WTC11 (cell line): Measurements from ENCODE around the gene FANCD2. TPM values are rescaled to one million over a fixed set of nuclear protein-coding genes. Genes with fewer than 3 reads are reported as not detected.
"Not testable (repeated sequence)": the region's sequence is repeated elsewhere in the genome, so short reads cannot be mapped to it uniquely, and the experiment has no call there.

Experiments used
- ATAC-seq: fragments of 200-7000 bp; cut with Tn5 transposase; 2 replicates; pipeline ENCODE4 v1.10.0; 2021; ENCODE audit warnings: mild to moderate bottlenecking, moderate library complexity
- CTCF ChIA-PET: fragments of 300-600 bp; sonication (Branson Sonifier 250); formaldehyde crosslinking; loops from one replicate; lab custom pipeline; 2021; ENCODE audit warnings: antibody characterized with exemption; lab: Charles Lee
- POLR2A ChIA-PET: fragments of 350-600 bp; sonication (Branson Sonifier 250); formaldehyde crosslinking; loops from one replicate; lab custom pipeline; 2021; ENCODE audit warnings: antibody characterized with exemption; lab: Charles Lee
- DNase-seq: peaks from one replicate; pipeline ENCODE4 v3.0.0; 2021; ENCODE audit warnings: low spot score
- H3K27ac Mint-ChIP-seq: 2 replicates; pipeline ENCODE4 v1.8.0; 2021; ENCODE audit warnings: mixed read lengths
- H3K27me3 Mint-ChIP-seq: 2 replicates; pipeline ENCODE4 v1.8.0; 2021; ENCODE audit warnings: low read depth, mild to moderate bottlenecking, moderate library complexity, mixed read lengths
- H3K36me3 Mint-ChIP-seq: 2 replicates; pipeline ENCODE4 v1.8.0; 2021; ENCODE audit warnings: mixed read lengths
- H3K4me1 Mint-ChIP-seq: 2 replicates; pipeline ENCODE4 v1.8.0; 2022; ENCODE audit warnings: mixed read lengths
- H3K4me3 Mint-ChIP-seq: 2 replicates; pipeline ENCODE4 v1.8.0; 2021; ENCODE audit warnings: mild to moderate bottlenecking, moderate library complexity, mixed read lengths
- H3K9me3 Mint-ChIP-seq: 2 replicates; pipeline ENCODE4 v1.8.0; 2021; ENCODE audit warnings: mixed read lengths
- E2F5 ChIP-seq: sonication (generic); formaldehyde crosslinking; IDR thresholded peaks from 2 replicates; pipeline ENCODE4 v1.8.1; 2022; ENCODE audit warnings: mild to moderate bottlenecking, moderate library complexity, missing genetic modification reagents
- ELF4 ChIP-seq: sonication (generic); formaldehyde crosslinking; IDR thresholded peaks from 2 replicates; pipeline ENCODE4 v1.8.1; 2022; ENCODE audit warnings: low read depth, mild to moderate bottlenecking, moderate library complexity, missing genetic modification reagents
- ESRRA ChIP-seq: sonication (generic); formaldehyde crosslinking; IDR thresholded peaks from 2 replicates; pipeline ENCODE4 v1.8.1; 2022; ENCODE audit warnings: mild to moderate bottlenecking, missing genetic modification reagents, borderline replicate concordance
- FOXK1 ChIP-seq: sonication (generic); formaldehyde crosslinking; IDR thresholded peaks from 2 replicates; pipeline ENCODE4 v1.8.0; 2022; ENCODE audit warnings: mild to moderate bottlenecking, moderate library complexity, missing genetic modification reagents
- GRHL2 ChIP-seq: fragments of 250-450 bp; sonication (Bioruptor Pico); IDR thresholded peaks from 2 replicates; pipeline ENCODE4 v1.8.0; 2022; ENCODE audit warnings: mild to moderate bottlenecking, moderate library complexity; ENCODE audit not compliant: insufficient replicate concordance, severe bottlenecking
- HMGXB4 ChIP-seq: sonication (generic); formaldehyde crosslinking; IDR thresholded peaks from 2 replicates; pipeline ENCODE4 v1.8.1; 2023; ENCODE audit warnings: mild to moderate bottlenecking, moderate library complexity, missing genetic modification reagents
- IRF1 ChIP-seq: sonication (generic); formaldehyde crosslinking; IDR thresholded peaks from 2 replicates; pipeline ENCODE4 v1.8.0; 2023; ENCODE audit warnings: missing genetic modification reagents
- NFYB ChIP-seq: sonication (generic); formaldehyde crosslinking; conservative IDR thresholded peaks from 2 replicates; pipeline ENCODE4 v1.8.0; 2022; ENCODE audit warnings: low read depth, missing genetic modification reagents
- NR1H2 ChIP-seq: sonication (generic); formaldehyde crosslinking; IDR thresholded peaks from 2 replicates; pipeline ENCODE4 v1.9.0; 2021; ENCODE audit warnings: mild to moderate bottlenecking, moderate library complexity, missing genetic modification reagents
- NR2C2 ChIP-seq: sonication (generic); formaldehyde crosslinking; IDR thresholded peaks from 2 replicates; pipeline ENCODE4 v1.8.0; 2022; ENCODE audit warnings: mild to moderate bottlenecking, missing genetic modification reagents
- OVOL2 ChIP-seq: fragments of 250-450 bp; sonication (Bioruptor Pico); IDR thresholded peaks from 2 replicates; pipeline ENCODE4 v1.9.0; 2021; ENCODE audit warnings: mild to moderate bottlenecking, borderline replicate concordance
- PRRX2 ChIP-seq: fragments of 250-450 bp; sonication (Bioruptor Pico); IDR thresholded peaks from 2 replicates; pipeline ENCODE4 v1.8.0; 2021; ENCODE audit warnings: mild to moderate bottlenecking
- RORB ChIP-seq: fragments of 250-450 bp; sonication (Bioruptor Pico); IDR thresholded peaks from 2 replicates; pipeline ENCODE4 v1.9.0; 2021; ENCODE audit warnings: mild to moderate bottlenecking
- SP1 ChIP-seq: sonication (generic); formaldehyde crosslinking; conservative IDR thresholded peaks from 2 replicates; pipeline ENCODE4 v1.8.1; 2022; ENCODE audit warnings: missing genetic modification reagents
- USF1 ChIP-seq: sonication (generic); formaldehyde crosslinking; IDR thresholded peaks from 2 replicates; pipeline ENCODE4 v1.8.0; 2022; ENCODE audit warnings: mild to moderate bottlenecking, missing genetic modification reagents
- ZNF121 ChIP-seq: sonication (generic); formaldehyde crosslinking; IDR thresholded peaks from 2 replicates; pipeline ENCODE4 v1.8.0; 2023; ENCODE audit warnings: missing genetic modification reagents
- ZNF532 ChIP-seq: fragments of 250-450 bp; sonication (Bioruptor Pico); IDR thresholded peaks from 2 replicates; pipeline ENCODE4 v1.9.0; 2021; ENCODE audit warnings: mild to moderate bottlenecking, borderline replicate concordance
- total RNA-seq: library from RNA; stranded (reverse); gene quantifications from 3 replicates; pipeline ENCODE4 v1.2.3, GENCODE V29; 2021

FANCD2 gene
- total RNA-seq, 1 experiment from 2014 or later, result 69.6 TPM

- H3K36me3 Mint-ChIP-seq, result peaks cover 13% of the 10 kb centered on the region
- H3K4me3 Mint-ChIP-seq, result no peak overlapping the region
- H3K9me3 Mint-ChIP-seq, result no peaks in the 10 kb centered on the region
- peaks cover 28% of the 10 kb centered on the region for H3K27me3 Mint-ChIP-seq
- TF ChIP-seq GRHL2 (CRISPR knock-in tag), result no peak
- no peak for TF ChIP-seq ZNF532 (CRISPR knock-in tag)
- ATAC-seq, result no peak
- POLR2A ChIA-PET, result no interaction called here
- CTCF ChIA-PET, result interaction anchor here (1.5 kb wide), 1 partner anchor 60 kb away, joined by 3 read pairs; no protein-coding TSS in a partner anchor
- DNase-seq, result no peak
- peaks cover 20% of the 10 kb centered on the region for H3K4me1 Mint-ChIP-seq
- no peak overlapping the region for H3K27ac Mint-ChIP-seq
Observed at GRCh38 chr3:10007126-10007782, 19.0 kb upstream of the FANCD2 start.

GRCh38 chr3:10008216-10008587 lies 18.0 kb upstream of the FANCD2 start:
- peaks cover 20% of the 10 kb centered on the region for H3K4me1 Mint-ChIP-seq
- H3K27ac Mint-ChIP-seq, POLR2A ChIA-PET, DNase-seq, H3K9me3 Mint-ChIP-seq, ATAC-seq, H3K36me3 Mint-ChIP-seq: not testable (repeated sequence)
- CTCF ChIA-PET, result interaction anchor here (1.5 kb wide), 1 partner anchor 61 kb away, joined by 3 read pairs; no protein-coding TSS in a partner anchor
- H3K27me3 Mint-ChIP-seq, result peaks cover 37% of the 10 kb centered on the region
- peak overlapping the region; percentile 64 for H3K4me3 Mint-ChIP-seq

GRCh38 chr3:10008588-10009344 lies 17.5 kb upstream of the FANCD2 start:
- peak; percentile 85 for DNase-seq
- H3K27ac Mint-ChIP-seq, result no peak overlapping the region
- TF ChIP-seq USF1, result no peak
- no peak for TF ChIP-seq NR1H2
- peak; percentile 61; the same call in 1 of the 2 replicates for TF ChIP-seq SP1 (CRISPR knock-in tag)
- no peak for TF ChIP-seq ZNF121
- TF ChIP-seq IRF1 (CRISPR knock-in tag), result no peak
- peak; percentile 13; the same call in 1 of the 2 replicates for TF ChIP-seq ESRRA (CRISPR knock-in tag)
- ChIA-PET CTCF (no interaction called here), POLR2A (interaction anchor here (0.9 kb wide), 1 partner anchor 17 kb away, joined by 3 read pairs; the partner anchor contains the start of gene FANCD2)
- peak overlapping the region; percentile 64 for H3K4me3 Mint-ChIP-seq
- peaks cover 20% of the 10 kb centered on the region for H3K4me1 Mint-ChIP-seq
- H3K9me3 Mint-ChIP-seq, result no peaks in the 10 kb centered on the region
- ATAC-seq, result peak; percentile 58
- peaks cover 37% of the 10 kb centered on the region for H3K27me3 Mint-ChIP-seq
- no peaks in the 10 kb centered on the region; the same call in 1 of the 2 replicates for H3K36me3 Mint-ChIP-seq

- TF ChIP-seq USF1 (no peak), OVOL2 (no peak), ELF4 (no peak), NR1H2 (no peak), PRRX2 (no peak), E2F5 (CRISPR knock-in tag) (no peak), HMGXB4 (no peak), NR2C2 (CRISPR knock-in tag) (no peak), NFYB (no peak), RORB (CRISPR knock-in tag) (no peak), FOXK1 (CRISPR knock-in tag) (no peak)
- DNase-seq (no peak), ATAC-seq (no peak)
- POLR2A ChIA-PET, result interaction anchor here (1.2 to 2.0 kb wide), 2 partner anchors 16 to 218 kb away, joined by 3 to 10 read pairs; partner anchors contain the start of genes ARPC4, FANCD2 and TADA3
- H3K9me3 Mint-ChIP-seq, result no peaks in the 10 kb centered on the region
- peaks cover 37% of the 10 kb centered on the region for H3K27me3 Mint-ChIP-seq
- H3K36me3 Mint-ChIP-seq, result no peaks in the 10 kb centered on the region
- H3K27ac Mint-ChIP-seq, result no peak overlapping the region
- CTCF ChIA-PET, result interaction anchor here (0.6 to 1.4 kb wide), 6 partner anchors 27 to 507 kb away, joined by 3 to 7 read pairs (median 4); no protein-coding TSS in a partner anchor
- peak overlapping the region; percentile 64 for H3K4me3 Mint-ChIP-seq
- peaks cover 20% of the 10 kb centered on the region for H3K4me1 Mint-ChIP-seq
Observed at GRCh38 chr3:10010421-10010877, 15.8 kb upstream of the FANCD2 start.
